T-helper 1 cell treated with Interleukin-12 subunit alpha and Interleukin-12 subunit beta and Interleukin-4 antibody, amounts not matched to agents 30 μg/mL and 1 μg/mL, for 36 hours (primary cell): ENCODE measurements around the gene ZNF506.
"Not testable (repeated sequence)": the region's sequence is repeated elsewhere in the genome, so short reads cannot be mapped to it uniquely, and the experiment has no call there.

ENCODE experiments used
- H3K27ac Mint-ChIP-seq: one replicate; pipeline ENCODE4 v1.8.0; 2021; ENCODE audit warnings: mild to moderate bottlenecking, mixed read lengths
- H3K27me3 Mint-ChIP-seq: one replicate; pipeline ENCODE4 v1.8.0; 2021; ENCODE audit warnings: low read depth, mixed read lengths
- H3K36me3 Mint-ChIP-seq: one replicate; pipeline ENCODE4 v1.8.0; 2021; ENCODE audit warnings: low read depth, mixed read lengths
- H3K4me1 Mint-ChIP-seq: one replicate; pipeline ENCODE4 v1.8.0; 2021; ENCODE audit warnings: low read depth, mixed read lengths
- H3K4me3 Mint-ChIP-seq: one replicate; pipeline ENCODE4 v1.8.0; 2021; ENCODE audit warnings: mild to moderate bottlenecking, moderate library complexity, mixed read lengths
- H3K9me3 Mint-ChIP-seq: one replicate; pipeline ENCODE4 v1.8.0; 2021; ENCODE audit warnings: mixed read lengths

ZNF506 gene

GRCh38 chr19:19743921-19744320, 77.6 kb downstream of the ZNF506 start:
- H3K27ac Mint-ChIP-seq, H3K36me3 Mint-ChIP-seq, H3K27me3 Mint-ChIP-seq: not testable (repeated sequence)

GRCh38 chr19:19743176-19743575, 78.4 kb downstream of the ZNF506 start:
- no peaks in the 10 kb centered on the region for H3K27me3 Mint-ChIP-seq
- no peaks in the 10 kb centered on the region for H3K36me3 Mint-ChIP-seq
- H3K4me3 Mint-ChIP-seq: no peak overlapping the region

More at GRCh38 chr19:19743921-19744320, 77.6 kb downstream of the ZNF506 start:
- not testable (repeated sequence) for H3K4me3 Mint-ChIP-seq, H3K9me3 Mint-ChIP-seq, H3K4me1 Mint-ChIP-seq

GRCh38 chr19:19742773-19743172, 78.8 kb downstream of the ZNF506 start:
- Mint-ChIP-seq H3K27me3 (no peaks in the 10 kb centered on the region), H3K9me3 (peaks cover under 1% of the 10 kb centered on the region), H3K4me3 (no peak overlapping the region), H3K4me1 (no peaks in the 10 kb centered on the region), H3K27ac (no peak overlapping the region), H3K36me3 (no peaks in the 10 kb centered on the region)

More at GRCh38 chr19:19743176-19743575, 78.4 kb downstream of the ZNF506 start:
- H3K9me3 Mint-ChIP-seq: no peaks in the 10 kb centered on the region
- H3K27ac Mint-ChIP-seq: no peak overlapping the region
- H3K4me1 Mint-ChIP-seq: no peaks in the 10 kb centered on the region
